GM21723 (cell line): ENCODE measurements around the gene S100A4.
"Not testable (repeated sequence)": the region's sequence is repeated elsewhere in the genome, so short reads cannot be mapped to it uniquely, and the experiment has no call there.

Experiments
- ATAC-seq: cut with Tn5 transposase; IDR thresholded peaks from one replicate; pipeline ENCODE4 v1.9.1; 2021; ENCODE audit warnings: mild to moderate bottlenecking, moderate library complexity; ENCODE audit not compliant: unreplicated experiment

S100A4 gene

GRCh38 chr1:153545067-153546055 lies at the start of gene S100A4:
S100A4 (minus strand) TSS chr1:153545806; CDS start chr1:153544794, 1,012 bp downstream.
- ATAC-seq: peak; percentile 73

- no peak for ATAC-seq
These were observed 47.1 kb upstream of the S100A4 start for GRCh38 chr1:153592748-153593147.

GRCh38 chr1:153588482-153588881 lies 42.9 kb upstream of the S100A4 start:
- ATAC-seq: no peak

- ATAC-seq: not testable (repeated sequence)
These were observed 42.4 kb upstream of the S100A4 start for GRCh38 chr1:153588033-153588432.

GRCh38 chr1:153587314-153587713 lies 41.7 kb upstream of the S100A4 start:
- ATAC-seq: no peak

- ATAC-seq: no peak
These were observed 40.7 kb upstream of the S100A4 start for GRCh38 chr1:153586347-153586746.

- no peak for ATAC-seq
These were observed 39.4 kb upstream of the S100A4 start for GRCh38 chr1:153585006-153585405.

- no peak for ATAC-seq
These were observed 38.4 kb upstream of the S100A4 start for GRCh38 chr1:153583976-153584375.

- not testable (repeated sequence) for ATAC-seq
These were observed 37.9 kb upstream of the S100A4 start for GRCh38 chr1:153583514-153583913.

- ATAC-seq: not testable (repeated sequence)
These were observed 37.2 kb upstream of the S100A4 start for GRCh38 chr1:153582836-153583235.

GRCh38 chr1:153578936-153579335 lies 33.3 kb upstream of the S100A4 start:
- ATAC-seq: no peak

- ATAC-seq: no peak
These were observed 32.9 kb upstream of the S100A4 start for GRCh38 chr1:153578490-153578889.

GRCh38 chr1:153577624-153578051 lies 32.0 kb upstream of the S100A4 start:
- no peak for ATAC-seq

GRCh38 chr1:153577138-153577537 lies 31.5 kb upstream of the S100A4 start:
- no peak for ATAC-seq

GRCh38 chr1:153575497-153575896 lies 29.9 kb upstream of the S100A4 start:
- ATAC-seq: not testable (repeated sequence)

- ATAC-seq: not testable (repeated sequence)
These were observed 29.5 kb upstream of the S100A4 start for GRCh38 chr1:153575081-153575491.

- ATAC-seq: no peak
These were observed 27.7 kb upstream of the S100A4 start for GRCh38 chr1:153573351-153573750.

- peak; percentile 78 for ATAC-seq
These were observed 27.0 kb upstream of the S100A4 start for GRCh38 chr1:153572569-153573015.

- ATAC-seq: no peak
These were observed 26.1 kb upstream of the S100A4 start for GRCh38 chr1:153571706-153572105.

GRCh38 chr1:153570874-153571273 lies 25.3 kb upstream of the S100A4 start:
- ATAC-seq: no peak

- no peak for ATAC-seq
These were observed 23.9 kb upstream of the S100A4 start for GRCh38 chr1:153569465-153569864.
